Kidney glomerular epithelial cell (primary cell): Measurements from ENCODE around the gene KRTAP4-12.
A peak's percentile ranks its signal among the peaks of the same experiment; 100 is the strongest.
"Not testable (repeated sequence)": the region's sequence is repeated elsewhere in the genome, so short reads cannot be mapped to it uniquely, and the experiment has no call there.

Experiments used
- DNase-seq: peaks from one replicate; lab custom pipeline; 2025; lab: John Stamatoyannopoulos, UW

The KRTAP4-12 gene

DNA sequence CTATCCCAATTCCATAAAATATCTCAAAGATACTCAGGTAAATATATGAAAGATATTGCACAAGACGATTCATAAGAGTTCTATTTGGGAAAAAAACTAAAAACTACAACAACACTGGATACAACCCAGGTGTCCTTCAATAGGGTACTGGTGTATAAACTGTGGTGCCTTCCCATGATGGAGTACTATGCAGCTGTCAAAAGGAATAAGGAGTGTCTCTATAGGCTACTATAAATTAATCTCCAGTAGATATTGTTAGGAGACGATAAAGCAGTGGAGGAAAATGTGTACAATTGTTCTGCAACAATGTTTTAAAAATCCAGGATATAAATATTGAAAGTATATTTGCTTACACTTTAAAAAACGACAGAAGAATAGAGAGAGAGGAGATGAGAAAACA, 2.4 kb upstream of the KRTAP4-12 start:
- no peak for DNase-seq

DNA sequence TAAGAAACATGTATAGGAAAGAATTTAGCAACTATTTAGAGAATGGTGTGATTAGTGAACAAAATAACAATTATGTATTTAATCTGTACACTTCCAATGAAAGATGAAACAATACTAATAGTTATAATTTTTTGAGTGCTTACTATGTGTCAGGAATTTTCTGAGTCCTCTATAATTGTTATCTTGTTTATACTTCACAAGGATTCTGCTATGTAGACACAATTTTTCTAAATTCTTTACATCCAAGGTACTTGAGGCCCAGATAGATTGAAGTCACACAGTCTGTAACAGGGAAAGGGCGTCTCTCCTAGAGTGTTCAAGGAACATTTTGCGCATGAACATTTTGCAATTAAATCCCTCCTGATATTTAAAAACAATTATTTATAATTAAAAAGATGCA, 1.1 kb upstream of the KRTAP4-12 start:
- DNase-seq = no peak

DNA sequence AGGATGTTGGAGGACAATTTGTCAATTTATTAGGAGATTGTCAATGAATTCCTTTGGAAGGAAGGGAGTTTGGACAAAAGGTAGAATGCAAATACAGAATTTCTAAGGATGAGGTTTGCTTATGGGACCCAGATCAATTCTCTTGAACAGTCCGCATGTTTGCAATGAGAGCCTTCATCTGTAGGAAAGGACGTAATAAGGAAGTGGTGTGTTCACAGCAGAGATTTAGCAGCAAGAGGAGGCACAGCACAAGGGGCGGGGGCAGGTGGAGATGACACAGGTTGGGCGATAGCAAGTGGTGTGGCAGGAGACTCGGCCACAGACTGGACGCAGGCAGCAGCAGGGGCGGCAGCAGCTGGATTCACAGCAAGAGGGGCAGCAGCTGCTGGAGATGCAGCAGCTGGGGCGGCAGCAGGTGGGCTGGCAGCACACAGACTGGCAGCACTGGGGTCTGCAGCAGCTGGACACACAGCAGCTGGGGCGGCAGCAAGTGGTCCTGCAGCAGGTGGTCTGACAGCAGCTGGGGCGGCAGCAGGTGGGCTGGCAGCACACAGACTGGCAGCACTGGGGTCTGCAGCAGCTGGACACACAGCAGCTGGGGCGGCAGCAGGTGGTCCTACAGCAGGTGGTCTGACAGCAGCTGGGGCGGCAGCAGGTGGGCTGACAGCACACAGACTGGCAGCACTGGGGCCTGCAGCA, 541 bp downstream of the KRTAP4-12 start:
- not testable (repeated sequence) for DNase-seq

DNA sequence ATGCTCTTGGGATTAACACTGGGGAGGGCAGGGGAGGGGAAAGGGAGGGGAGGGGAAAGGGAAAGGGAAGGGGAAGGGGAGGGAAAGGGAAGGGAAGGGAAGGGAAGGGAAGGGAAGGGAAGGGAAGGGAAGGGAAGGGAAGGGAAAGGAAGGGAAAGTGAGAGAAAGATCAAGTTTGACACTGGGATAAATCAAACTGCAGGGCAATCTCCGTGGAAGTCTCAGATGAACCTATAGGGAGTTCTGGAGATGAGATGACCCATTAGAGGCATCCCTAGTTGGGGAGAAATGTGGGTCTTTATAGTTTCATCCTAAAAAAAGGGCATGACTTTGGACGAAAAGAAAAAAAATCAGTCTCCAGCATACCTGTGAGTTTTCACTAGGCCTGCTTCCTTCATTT, 2.2 kb downstream of the KRTAP4-12 start:
- no peak for DNase-seq

DNA sequence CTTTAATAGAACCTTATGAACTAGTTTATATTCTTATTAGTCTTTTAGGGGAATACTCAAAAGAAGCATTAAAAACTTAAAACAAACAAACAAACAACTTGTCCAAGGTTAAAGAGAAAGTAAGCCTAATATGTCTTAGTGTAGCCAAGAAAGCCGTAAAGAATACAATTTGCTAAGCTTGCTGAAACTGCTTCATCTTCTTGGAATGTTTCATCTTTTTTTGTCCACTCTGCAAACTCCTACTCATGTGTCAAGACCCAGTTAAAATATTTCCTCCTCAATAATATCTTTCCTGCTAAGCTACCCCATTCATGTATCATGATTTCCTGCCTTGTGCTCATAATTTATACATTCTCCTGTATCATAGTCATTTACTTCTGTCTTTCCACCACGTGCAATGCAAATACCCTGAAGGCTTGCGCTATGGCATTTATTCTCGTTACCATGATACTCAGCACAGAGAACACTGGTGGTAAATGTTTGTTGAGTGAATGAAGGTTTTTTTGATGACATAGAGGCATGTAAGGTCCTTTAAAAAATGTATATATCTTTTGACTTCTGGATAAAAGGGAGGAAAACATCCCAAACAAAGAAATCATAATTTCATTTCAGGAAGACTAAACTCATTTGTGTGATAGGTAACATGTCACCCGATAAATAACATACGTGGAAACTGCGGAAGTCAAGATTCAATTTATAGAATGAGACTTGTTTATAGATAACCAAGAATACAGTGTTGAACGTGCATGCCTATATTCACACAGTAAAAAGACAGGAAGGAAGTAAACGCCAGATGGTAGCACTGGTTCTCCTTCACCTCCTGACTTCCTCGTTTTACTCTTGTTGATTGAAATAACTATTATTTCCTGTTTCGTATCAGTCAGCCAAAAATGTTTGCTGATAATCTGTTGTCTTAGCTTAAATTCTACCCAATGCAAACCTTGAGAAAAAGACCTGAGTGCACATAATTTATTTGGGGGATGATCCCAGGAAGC, 4.0 kb downstream of the KRTAP4-12 start:
- not testable (repeated sequence) for DNase-seq

DNA sequence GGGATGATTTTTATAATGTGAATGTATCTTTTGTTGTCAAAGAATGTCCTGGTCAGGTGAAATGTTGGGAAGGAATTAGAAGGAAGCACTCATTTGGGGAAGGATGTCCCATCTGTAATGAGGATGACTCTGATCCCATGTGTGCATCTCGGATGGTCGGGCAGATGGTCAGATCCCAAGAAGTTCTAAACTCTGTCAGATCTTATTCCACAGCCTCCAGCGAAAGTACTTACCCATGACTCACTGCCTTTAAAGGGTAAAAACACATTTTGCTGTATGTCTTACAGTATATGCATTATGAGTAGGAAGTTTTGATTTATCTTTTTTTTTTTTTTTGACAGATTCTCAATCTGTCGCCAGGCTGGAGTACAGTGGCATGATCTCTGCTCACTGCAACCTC, 5.3 kb downstream of the KRTAP4-12 start:
- DNase-seq = no peak

DNA sequence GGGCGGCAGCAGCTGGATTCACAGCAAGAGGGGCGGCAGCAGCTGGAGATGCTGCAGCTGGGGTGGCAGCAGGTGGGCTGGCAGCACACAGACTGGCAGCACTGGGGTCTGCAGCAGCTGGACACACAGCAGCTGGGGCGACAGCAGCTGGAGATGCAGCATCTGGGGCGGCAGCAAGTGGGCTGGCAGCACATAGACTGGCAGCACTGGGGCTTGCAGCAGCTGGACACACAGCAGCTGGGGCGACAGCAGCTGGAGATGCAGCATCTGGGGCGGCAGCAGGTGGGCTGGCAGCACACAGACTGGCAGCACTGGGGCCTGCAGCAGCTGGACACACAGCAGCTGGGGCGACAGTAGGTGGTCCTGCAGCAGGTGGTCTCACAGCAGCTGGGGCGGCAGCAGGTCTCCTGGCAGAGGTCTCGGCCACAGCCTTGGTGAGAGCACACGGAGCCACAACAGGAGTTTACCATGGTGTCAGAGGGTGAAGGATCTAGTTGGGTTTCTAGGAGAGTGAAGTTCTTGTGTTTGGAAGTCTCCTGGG, 6.1 kb downstream of the KRTAP4-12 start, which contains the start of gene KRTAP4-11:
Gene KRTAP4-11, minus strand, starts transcription at position 528 of the 541 bp plus-strand sequence. Its CDS starts 58 bp downstream, at position 470.
- DNase-seq = not testable (repeated sequence)

DNA sequence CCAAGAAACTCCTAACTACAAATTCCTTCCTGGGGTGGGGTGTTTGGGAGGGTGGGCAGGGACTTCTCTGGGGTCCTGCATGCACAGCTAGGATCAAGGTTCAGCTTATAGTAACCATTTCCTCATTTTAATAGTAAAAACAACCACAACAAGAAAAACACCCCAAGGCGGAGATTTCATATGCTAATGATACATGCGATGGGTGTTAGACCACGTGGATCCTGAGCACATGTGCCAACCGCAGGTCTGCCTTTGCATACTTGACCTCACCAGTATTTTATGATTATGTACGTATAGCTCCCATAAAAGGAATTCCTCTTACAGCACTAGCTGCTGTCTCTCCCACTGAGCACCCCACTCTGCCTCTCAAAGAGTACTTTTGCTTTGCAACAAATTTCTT, 7.7 kb downstream of the KRTAP4-12 start:
- DNase-seq = no peak

DNA sequence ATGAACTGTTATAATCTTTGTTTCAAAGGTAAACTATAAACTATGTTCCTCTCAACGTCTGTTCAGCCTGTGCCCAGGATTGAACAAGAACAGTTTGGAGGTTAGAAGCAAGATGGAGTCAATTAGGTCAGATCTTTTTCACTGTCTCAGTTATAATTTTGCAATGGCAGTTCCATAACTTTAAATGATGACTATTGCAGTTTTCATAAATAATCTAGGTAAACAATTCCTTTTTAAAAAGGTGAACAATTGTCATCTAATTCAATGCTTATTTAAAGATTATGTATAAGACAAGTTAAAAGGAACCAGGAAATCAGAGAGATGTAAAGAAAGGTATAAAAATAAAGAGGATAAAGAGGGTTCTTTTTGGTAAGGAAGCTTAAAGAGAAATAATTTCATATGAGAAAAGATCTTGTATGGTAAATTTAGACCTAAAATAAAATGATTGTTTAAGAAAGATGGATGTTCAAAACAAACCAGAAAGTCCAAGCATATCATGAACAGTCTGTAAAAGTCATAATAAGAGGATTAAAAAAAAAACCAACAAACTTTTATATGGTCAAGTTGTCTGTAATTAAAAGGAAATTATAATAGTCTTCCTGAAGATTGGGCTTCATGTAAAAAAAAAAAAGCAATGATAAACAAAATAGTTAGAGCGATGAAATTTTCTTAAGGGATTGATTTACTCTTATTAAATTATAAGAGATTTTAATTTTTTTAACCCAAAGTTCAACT, 12.7 kb downstream of the KRTAP4-12 start:
- no peak for DNase-seq

DNA sequence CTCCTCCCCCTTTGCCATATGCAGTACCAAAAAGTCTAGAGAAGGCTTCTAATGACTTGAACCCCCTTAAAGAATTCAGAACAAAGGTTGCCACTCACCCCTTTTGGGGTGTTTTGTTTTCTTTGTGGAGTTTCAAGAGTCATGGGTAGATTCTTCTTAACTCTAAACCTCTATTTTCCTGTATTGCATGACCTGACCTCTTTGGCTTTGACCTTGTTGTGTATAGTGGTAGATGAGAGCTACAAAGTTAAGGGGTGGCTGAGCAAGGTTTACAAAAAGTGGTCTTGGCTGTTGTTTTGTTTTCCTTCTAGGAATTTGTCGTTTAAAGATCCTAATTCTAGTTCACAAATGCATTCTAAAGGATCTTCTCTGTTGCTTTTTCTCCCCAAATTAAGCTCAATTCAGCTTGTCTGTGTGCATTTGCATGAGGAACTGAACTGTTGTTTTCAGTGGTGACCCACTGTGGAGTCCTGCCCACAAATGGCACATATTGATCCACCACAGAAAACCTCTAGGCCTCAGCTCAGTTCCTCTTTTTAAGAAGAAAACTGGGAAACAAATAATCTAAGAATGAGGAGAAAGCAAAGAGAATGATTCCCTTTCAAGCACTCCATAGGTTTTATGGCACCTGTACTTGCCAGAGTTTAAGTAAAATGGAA, 15.1 kb downstream of the KRTAP4-12 start:
- not testable (repeated sequence) for DNase-seq

DNA sequence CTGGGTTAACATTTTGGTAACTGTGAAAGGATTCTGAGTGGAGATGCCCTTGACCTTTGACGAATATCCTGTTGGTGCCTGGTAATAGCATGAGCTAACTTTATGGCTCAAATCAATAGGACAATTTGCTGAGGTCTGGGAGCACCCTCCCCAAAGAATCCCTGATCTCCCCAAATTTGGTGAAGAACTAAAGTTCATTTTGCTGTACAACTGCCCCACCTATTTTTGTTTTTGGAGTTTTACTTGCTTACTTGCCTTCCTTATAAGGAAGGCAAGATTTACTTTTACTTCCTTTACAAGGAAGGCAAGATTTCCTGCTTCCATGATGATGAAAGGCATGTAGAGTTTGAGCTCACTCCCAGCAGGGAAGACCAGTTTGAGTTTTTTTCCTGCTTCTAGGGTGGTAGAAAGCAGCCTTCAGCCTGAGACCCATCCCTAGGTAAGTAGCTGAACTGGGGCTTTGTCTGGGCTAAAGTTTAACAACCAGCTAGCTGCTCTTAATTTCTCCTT, 16.0 kb downstream of the KRTAP4-12 start:
- DNase-seq = no peak

DNA sequence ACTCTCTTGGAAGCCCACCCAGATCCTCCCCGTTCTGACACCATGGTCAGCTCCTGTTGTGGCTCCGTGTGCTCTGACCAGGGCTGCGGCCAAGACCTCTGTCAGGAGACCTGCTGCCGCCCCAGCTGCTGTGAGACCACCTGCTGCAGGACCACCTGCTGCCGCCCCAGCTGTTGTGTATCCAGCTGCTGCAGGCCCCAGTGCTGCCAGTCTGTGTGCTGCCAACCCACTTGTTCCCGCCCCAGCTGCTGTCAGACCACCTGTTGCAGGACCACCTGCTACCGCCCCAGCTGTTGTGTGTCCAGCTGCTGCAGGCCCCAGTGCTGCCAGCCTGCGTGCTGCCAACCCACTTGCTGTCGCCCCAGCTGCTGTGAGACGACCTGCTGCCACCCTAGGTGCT, 18.6 kb downstream of the KRTAP4-12 start, which contains the start of gene KRTAP4-9:
Gene KRTAP4-9, plus strand, starts transcription at position 43 of the 400 bp plus-strand sequence. Its CDS starts 0 bp downstream, at position 43.
- not testable (repeated sequence) for DNase-seq

DNA sequence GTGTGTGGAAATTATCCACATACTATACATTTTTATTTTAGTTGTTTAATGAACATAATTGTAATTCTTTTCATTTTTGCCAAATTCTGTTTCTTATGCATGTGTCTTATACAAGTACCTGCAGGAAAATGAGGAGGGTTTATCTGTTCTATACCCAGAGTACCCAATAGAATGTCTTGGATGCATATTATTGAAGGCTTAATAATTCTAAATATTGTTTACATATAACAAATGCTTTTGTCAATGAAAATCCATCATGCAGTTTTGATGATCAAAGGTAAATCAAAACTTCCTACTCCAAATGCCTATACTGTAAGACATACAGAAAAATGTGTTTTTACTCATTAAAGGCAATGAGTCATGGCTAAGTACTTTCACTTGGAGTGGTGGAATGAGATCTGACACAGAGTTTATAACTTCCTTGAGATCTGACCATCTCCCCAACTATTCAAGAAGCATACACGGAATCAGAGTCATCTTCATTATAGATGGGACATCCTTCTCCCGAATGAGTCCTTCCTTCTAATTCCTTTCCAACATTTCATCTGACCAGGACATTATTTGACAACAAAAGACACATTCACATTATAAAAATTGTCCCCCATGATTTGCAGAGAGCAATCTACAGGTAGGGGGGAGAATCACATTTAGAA, 19.5 kb downstream of the KRTAP4-12 start:
- peak; percentile 53 for DNase-seq

DNA sequence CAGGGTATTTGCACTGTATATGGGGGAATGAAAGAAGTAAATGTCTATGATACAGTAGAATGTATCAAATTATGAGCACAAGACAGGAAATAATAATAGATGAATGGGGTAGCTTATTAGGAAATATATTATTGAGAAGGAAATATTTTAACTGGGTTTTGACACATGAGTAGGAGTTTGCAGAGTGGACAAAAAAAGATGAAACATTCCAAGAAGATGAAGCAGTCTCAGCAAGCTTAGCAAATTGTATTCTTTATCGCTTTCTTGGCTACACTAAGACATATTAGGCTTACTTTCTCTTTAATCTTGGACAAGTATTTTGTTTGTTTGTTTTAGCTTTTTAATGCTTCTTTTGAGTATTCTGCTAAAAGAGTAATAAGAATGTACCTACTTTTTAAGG, 20.1 kb downstream of the KRTAP4-12 start:
- DNase-seq = no peak

DNA sequence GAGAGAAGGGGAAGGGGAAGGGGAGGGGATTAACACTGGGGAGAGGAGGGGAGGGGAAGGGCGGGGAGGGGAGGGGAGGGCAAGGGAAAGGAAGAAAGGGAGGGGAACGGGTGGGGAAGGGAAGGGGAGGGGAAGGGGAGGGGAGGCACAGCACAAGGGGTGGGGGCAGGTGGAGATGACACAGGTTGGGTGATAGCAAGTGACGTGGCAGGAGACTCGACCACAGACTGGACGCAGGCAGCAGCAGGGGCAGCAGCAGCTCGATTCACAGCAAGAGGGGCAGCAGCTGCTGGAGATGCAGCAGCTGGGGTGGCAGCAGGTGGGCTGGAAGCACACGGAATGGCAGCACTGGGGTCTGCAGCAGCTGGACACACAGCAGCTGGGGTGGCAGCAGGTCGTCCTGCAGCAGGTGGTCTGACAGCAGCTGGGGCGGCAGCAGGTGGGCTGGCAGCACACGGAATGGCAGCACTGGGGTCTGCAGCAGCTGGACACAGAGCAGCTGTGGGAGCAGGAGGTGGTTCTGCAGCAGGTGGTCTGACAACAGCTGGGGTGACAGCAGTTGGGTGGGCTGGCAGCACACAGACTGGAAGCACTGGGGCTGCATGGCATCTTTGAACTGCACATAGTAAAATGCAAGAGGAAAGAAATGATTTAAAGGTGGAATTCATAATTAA, 22.3 kb downstream of the KRTAP4-12 start, which contains the start of gene KRTAP4-16:
Gene KRTAP4-16, minus strand, starts transcription at position 624 of the 674 bp plus-strand sequence. Its CDS starts 0 bp downstream, at position 624.
- no peak for DNase-seq

DNA sequence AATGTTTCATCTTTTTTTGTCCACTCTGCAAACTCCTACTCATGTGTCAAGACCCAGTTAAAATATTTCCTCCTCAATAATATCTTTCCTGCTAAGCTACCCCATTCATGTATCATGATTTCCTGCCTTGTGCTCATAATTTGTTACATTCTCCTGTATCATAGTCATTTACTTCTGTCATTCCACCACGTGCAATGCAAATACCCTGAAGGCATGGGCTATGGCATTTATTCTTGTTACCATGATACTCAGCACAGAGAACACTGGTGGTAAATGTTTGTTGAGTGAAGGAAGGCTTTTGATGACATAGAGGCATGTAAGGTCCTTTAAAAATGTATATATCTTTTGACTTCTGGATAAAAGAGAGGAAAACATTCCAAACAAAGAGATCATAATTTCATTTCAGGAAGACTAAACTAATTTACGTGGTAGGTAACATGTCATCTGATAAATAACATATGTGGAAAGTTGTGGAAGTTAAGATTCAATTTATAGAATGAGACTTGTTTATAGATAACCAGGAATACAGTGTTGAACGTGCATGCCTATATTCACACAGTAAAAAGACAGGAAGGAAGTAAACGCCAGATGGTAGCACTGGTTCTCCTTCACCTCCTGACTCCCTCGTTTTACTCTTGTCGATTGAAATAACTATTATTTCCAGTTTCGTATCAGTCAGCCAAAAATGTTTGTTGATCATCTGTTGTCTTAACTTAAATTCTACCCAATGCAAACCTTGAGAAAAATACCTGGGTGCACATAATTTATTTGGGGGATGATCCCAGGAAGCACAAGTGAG, 24.1 kb downstream of the KRTAP4-12 start:
- not testable (repeated sequence) for DNase-seq

DNA sequence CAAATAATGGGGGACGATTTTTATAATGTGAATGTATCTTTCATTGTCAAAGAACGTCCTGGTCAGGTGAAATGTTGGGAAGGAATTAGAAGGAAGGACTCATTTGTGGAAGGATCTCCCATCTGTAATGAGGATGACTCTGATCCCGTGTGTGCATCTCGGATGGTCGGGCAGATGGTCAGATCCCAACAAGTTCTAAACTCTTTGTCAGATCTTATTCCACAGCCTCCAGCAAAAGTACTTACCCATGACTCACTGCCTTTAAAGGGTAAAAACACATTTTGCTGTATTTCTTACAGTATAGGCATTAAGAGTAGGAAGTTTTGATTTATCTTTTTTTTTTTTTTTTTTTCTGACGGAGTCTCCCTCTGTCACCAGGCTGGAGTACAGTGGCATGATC, 25.5 kb downstream of the KRTAP4-12 start:
- DNase-seq = no peak

DNA sequence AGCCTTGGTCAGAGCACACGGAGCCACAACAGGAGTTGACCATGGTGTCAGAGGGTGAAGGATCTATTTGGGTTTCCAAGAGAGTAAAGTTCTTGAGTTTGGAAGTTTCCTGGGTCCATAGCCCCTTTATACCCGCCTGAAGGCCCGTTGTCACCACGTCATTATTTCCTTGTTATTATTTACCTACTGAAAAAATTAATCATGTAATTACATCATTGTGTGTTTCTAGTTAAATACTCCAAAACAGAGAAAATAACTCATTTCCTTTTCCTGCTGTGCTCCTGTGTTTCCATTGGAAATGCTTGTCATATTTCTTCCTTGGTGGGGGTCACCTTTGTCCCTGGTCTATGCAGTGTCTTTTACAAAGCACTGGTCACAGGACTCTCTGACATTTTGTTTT, 25.9 kb downstream of the KRTAP4-12 start, which contains the start of gene KRTAP4-8:
Gene KRTAP4-8, minus strand, starts transcription at position 101 of the 400 bp plus-strand sequence. Its CDS starts 58 bp downstream, at position 43.
- DNase-seq = no peak

DNA sequence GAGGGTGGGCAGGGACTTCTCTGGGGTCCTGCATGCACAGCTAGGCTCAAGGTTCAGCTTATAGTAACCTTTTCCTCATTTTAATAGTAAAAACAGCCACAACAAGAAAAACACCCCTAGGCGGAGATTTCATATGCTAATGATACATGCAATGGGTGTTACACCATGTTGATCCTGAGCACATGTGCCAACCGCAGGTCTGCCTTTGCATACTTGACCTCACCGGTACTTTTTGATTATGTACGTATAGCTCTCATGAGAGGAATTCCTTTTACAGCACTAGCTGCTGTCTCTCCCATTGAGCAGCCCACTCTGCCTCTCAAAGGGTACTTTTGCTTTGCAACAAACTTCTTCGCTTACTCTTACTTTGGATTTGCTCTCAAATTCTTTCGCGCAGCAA, 27.9 kb downstream of the KRTAP4-12 start:
- DNase-seq = no peak
